ENCODE results near the gene FHL2.

DNA sequence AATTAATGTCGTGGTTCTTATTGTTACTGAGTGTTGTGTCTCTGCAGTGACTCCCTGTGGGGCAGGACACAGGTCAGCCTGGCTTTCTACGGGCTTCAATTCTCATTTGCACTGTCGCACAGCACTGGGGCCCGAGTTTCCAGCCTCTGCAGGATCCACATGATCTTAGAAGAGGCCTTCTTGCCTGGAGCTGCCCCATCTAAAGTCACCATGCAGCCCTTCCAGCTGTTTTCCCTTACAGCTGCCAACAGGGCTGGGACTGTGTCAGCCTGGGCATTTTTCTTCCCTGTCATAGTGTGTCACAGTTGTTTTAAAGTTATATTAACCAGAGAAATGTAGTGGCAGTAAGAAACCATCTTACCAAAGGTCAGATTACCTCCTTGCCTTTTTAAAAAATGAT, 27.0 kb downstream of the FHL2 start:
- TF ChIP-seq, protein P1, sequence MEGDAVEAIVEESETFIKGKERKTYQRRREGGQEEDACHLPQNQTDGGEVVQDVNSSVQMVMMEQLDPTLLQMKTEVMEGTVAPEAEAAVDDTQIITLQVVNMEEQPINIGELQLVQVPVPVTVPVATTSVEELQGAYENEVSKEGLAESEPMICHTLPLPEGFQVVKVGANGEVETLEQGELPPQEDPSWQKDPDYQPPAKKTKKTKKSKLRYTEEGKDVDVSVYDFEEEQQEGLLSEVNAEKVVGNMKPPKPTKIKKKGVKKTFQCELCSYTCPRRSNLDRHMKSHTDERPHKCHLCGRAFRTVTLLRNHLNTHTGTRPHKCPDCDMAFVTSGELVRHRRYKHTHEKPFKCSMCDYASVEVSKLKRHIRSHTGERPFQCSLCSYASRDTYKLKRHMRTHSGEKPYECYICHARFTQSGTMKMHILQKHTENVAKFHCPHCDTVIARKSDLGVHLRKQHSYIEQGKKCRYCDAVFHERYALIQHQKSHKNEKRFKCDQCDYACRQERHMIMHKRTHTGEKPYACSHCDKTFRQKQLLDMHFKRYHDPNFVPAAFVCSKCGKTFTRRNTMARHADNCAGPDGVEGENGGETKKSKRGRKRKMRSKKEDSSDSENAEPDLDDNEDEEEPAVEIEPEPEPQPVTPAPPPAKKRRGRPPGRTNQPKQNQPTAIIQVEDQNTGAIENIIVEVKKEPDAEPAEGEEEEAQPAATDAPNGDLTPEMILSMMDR (IDR thresholded peaks at IDR 0.05) = no peak
- TF ChIP-seq EP300 (IDR thresholded peaks at IDR 0.05) = no peak
- no peak for TF ChIP-seq POLR2AphosphoS5 (IDR thresholded peaks at IDR 0.05)
- no peak for TF ChIP-seq POLR2A (IDR thresholded peaks at IDR 0.05)

Data from upper lobe of left lung (tissue), 4 donors.